ENCODE measurements around the gene POLL. TPM values are rescaled to one million over a fixed set of nuclear protein-coding genes. Genes with fewer than 3 reads are reported as not detected.

Gene POLL
- total RNA-seq, 1 experiment from 2014 or later, result 35.5 TPM

GRCh38 chr10:101616415-101617101 is 28.5 kb upstream of the POLL start:
- H3K36me3 Mint-ChIP-seq (ENCODE audit: insufficient read depth, unreplicated experiment), result peaks cover 6% of the 10 kb centered on the region
- no peak overlapping the region for H3K27ac Mint-ChIP-seq (ENCODE audit: unreplicated experiment)
- CTCF ChIA-PET, result interaction anchor here (1.1 to 1.2 kb wide), 2 partner anchors 14 to 165 kb away, joined by 3 to 10 read pairs; no protein-coding TSS in a partner anchor
- H3K4me1 ChIP-seq, result no peaks in the 10 kb centered on the region
- intact Hi-C loops (cut with micrococcal nuclease; ENCODE audit: unreplicated experiment), result no loop called here
- H3K4me1 Mint-ChIP-seq (ENCODE audit: low read depth, unreplicated experiment), result no peaks in the 10 kb centered on the region
- POLR2A ChIA-PET, result no interaction called here
- H3K9me3 ChIP-seq, result no peaks in the 10 kb centered on the region
- TF ChIP-seq, protein P1, sequence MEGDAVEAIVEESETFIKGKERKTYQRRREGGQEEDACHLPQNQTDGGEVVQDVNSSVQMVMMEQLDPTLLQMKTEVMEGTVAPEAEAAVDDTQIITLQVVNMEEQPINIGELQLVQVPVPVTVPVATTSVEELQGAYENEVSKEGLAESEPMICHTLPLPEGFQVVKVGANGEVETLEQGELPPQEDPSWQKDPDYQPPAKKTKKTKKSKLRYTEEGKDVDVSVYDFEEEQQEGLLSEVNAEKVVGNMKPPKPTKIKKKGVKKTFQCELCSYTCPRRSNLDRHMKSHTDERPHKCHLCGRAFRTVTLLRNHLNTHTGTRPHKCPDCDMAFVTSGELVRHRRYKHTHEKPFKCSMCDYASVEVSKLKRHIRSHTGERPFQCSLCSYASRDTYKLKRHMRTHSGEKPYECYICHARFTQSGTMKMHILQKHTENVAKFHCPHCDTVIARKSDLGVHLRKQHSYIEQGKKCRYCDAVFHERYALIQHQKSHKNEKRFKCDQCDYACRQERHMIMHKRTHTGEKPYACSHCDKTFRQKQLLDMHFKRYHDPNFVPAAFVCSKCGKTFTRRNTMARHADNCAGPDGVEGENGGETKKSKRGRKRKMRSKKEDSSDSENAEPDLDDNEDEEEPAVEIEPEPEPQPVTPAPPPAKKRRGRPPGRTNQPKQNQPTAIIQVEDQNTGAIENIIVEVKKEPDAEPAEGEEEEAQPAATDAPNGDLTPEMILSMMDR (IDR thresholded peaks at IDR 0.05; ENCODE audit: insufficient read depth in 1 of 2, low read depth in 1 of 2, low read length in 1 of 2, severe bottlenecking in 1 of 2, unreplicated experiment in 1 of 2), result no peak
- no peak overlapping the region for H3K4me3 ChIP-seq (ENCODE audit: low read depth, low read length)
- H3K4me3 Mint-ChIP-seq (ENCODE audit: unreplicated experiment), result no peak overlapping the region
- no peaks in the 10 kb centered on the region for H3K27me3 ChIP-seq (replicated peaks; ENCODE audit: control insufficient read depth, insufficient read depth, low read length)
- no TSS peak for BruUV-seq (replicated peaks)
- H3K36me3 ChIP-seq (ENCODE audit: control insufficient read depth, insufficient read depth, low read length), result no peaks in the 10 kb centered on the region
- DNase-seq, result no peak
- no peaks in the 10 kb centered on the region for H3K9me3 Mint-ChIP-seq (ENCODE audit: unreplicated experiment)
- no peaks in the 10 kb centered on the region for H3K27me3 Mint-ChIP-seq (ENCODE audit: insufficient read depth, unreplicated experiment)

DNA sequence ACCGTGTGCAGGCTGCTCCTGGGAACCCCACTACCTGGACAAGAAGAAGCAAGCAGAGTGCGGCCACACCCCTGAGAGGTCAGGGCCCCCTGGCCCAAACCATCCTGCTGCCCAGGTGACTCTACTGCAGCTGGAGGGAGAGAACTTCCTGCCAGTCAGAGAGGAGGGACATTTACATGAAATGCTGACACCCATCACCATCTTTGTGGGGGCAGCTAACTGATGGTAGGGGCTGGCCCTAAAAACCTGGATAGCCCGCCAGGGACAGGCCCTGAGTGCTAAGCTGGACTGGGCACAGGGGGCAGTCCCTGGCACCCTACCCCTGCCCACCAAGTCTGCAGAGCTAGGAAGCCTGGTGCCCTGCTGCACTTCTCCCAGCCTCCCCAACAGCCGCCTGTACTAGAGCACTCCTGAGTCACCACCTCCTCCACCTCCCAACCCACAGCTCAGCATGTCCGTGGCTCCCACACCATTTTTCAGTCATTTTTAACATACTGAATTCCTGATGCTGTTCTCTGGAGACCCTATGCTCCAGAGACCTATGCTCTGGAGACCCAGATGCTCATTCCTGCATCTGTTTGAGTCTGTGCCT is 27.6 kb upstream of the POLL start:
- intact Hi-C loops (cut with micrococcal nuclease; ENCODE audit: unreplicated experiment), result no loop called here
- no peaks in the 10 kb centered on the region for H3K36me3 Mint-ChIP-seq (ENCODE audit: insufficient read depth, unreplicated experiment)
- no peaks in the 10 kb centered on the region for H3K9me3 ChIP-seq
- H3K27ac Mint-ChIP-seq (ENCODE audit: unreplicated experiment), result no peak overlapping the region
- H3K27me3 Mint-ChIP-seq (ENCODE audit: insufficient read depth, unreplicated experiment), result no peaks in the 10 kb centered on the region
- H3K4me3 Mint-ChIP-seq (ENCODE audit: unreplicated experiment), result no peak overlapping the region
- BruUV-seq (replicated peaks), result no TSS peak
- ChIA-PET POLR2A (no interaction called here), CTCF (interaction anchor here (1.2 to 1.8 kb wide), 2 partner anchors 13 to 166 kb away, joined by 3 to 6 read pairs; no protein-coding TSS in a partner anchor)
- H3K9me3 Mint-ChIP-seq (ENCODE audit: unreplicated experiment), result no peaks in the 10 kb centered on the region
- no peaks in the 10 kb centered on the region for H3K4me1 ChIP-seq
- DNase-seq, result no peak
- H3K27me3 ChIP-seq (replicated peaks; ENCODE audit: control insufficient read depth, insufficient read depth, low read length), result no peaks in the 10 kb centered on the region
- TF ChIP-seq, protein P1 (IDR thresholded peaks at IDR 0.05; ENCODE audit: insufficient read depth in 1 of 2, low read depth in 1 of 2, low read length in 1 of 2, severe bottlenecking in 1 of 2, unreplicated experiment in 1 of 2), result no peak
- H3K4me1 Mint-ChIP-seq (ENCODE audit: low read depth, unreplicated experiment), result no peaks in the 10 kb centered on the region
- no peaks in the 10 kb centered on the region for H3K36me3 ChIP-seq (ENCODE audit: control insufficient read depth, insufficient read depth, low read length)
- H3K4me3 ChIP-seq (ENCODE audit: low read depth, low read length), result no peak overlapping the region

DNA sequence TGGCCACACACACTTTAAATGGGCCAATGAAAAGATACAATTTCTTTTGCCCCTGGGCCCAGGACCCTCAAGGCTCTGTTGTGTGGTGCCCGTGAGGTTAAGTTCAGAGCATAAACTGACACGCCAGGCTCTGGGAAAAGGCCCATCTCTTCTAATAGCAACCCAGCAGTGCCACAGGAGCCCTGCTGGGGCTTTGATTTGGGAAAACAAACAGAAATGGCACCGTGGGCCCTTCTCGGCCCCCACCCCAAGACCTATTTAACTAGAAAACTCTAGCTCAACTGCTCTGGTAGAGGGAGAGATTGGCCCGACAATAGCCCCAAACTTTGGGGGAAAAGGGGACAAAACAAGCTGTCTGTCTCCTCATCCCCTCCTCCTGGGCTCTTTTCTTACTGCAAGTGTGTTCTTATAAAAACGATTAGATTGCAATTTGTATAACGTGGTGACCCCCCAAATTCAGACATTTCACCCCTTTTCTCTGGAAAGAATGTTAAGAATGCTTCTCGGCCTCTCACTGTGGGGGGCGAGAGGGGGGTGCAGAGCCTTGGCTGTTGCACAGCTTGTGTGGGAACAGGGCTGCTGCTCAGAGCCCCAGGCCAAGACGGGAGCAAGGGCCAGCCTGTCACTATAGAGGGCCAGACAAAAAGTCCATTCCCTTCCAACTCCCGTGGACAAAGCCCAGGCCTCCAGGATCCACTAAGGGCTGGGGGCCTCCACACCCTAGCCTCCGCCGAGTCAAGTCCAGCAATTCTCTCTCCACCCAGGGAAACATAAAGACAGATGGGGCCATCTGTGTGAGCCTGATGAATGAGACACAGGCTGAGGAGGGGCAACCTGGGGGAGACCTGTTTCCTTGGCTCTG is 26.8 kb upstream of the POLL start:
- Mint-ChIP-seq H3K27ac (ENCODE audit: unreplicated experiment) (no peak overlapping the region), H3K9me3 (ENCODE audit: unreplicated experiment) (no peaks in the 10 kb centered on the region), H3K36me3 (ENCODE audit: insufficient read depth, unreplicated experiment) (no peaks in the 10 kb centered on the region), H3K27me3 (ENCODE audit: insufficient read depth, unreplicated experiment) (no peaks in the 10 kb centered on the region), H3K4me3 (ENCODE audit: unreplicated experiment) (no peak overlapping the region), H3K4me1 (ENCODE audit: low read depth, unreplicated experiment) (no peaks in the 10 kb centered on the region)
- intact Hi-C loops (cut with micrococcal nuclease; ENCODE audit: unreplicated experiment), result no loop called here
- Histone ChIP-seq H3K4me3 (ENCODE audit: low read depth, low read length) (no peak overlapping the region), H3K36me3 (ENCODE audit: control insufficient read depth, insufficient read depth, low read length) (no peaks in the 10 kb centered on the region), H3K9me3 (no peaks in the 10 kb centered on the region), H3K4me1 (no peaks in the 10 kb centered on the region), H3K27me3 (replicated peaks; ENCODE audit: control insufficient read depth, insufficient read depth, low read length) (no peaks in the 10 kb centered on the region)
- BruUV-seq (replicated peaks), result no TSS peak
- ChIA-PET CTCF (interaction anchor here (1.8 kb wide), 1 partner anchor 12 kb away, joined by 6 read pairs; no protein-coding TSS in a partner anchor), POLR2A (no interaction called here)
- TF ChIP-seq, protein P1 (IDR thresholded peaks at IDR 0.05; ENCODE audit: insufficient read depth in 1 of 2, low read depth in 1 of 2, low read length in 1 of 2, severe bottlenecking in 1 of 2, unreplicated experiment in 1 of 2), result no peak
- no peak for DNase-seq
